KBM-7 (cell line): ENCODE data around the gene BBS9.
"Not testable (repeated sequence)": the region's sequence is repeated elsewhere in the genome, so short reads cannot be mapped to it uniquely, and the experiment has no call there.

Experiments used
- DNase-seq: peaks from one replicate; pipeline ENCODE4 v3.0.0-alpha.2; 2015
- in situ Hi-C: fragments of 300-500 bp; cut with MboI; formaldehyde crosslinking; loops from 2 replicates; pipeline ENCODE4 v1.14.3; 2020; ENCODE audit warnings: low sequenced_read_pairs, low pct_unique_long_range_greater_than_20kb, mixed read lengths

BBS9 gene

GRCh38 chr7:33458581-33458980 lies 329.2 kb downstream of the BBS9 start:
- in situ Hi-C loops = no loop called here
- no peak for DNase-seq

- DNase-seq = peak; percentile 29
- in situ Hi-C loops = no loop called here
Measured at GRCh38 chr7:33459340-33459751, 330.0 kb downstream of the BBS9 start.

- in situ Hi-C loops = no loop called here
- DNase-seq = no peak
Measured at GRCh38 chr7:33463131-33463530, 333.8 kb downstream of the BBS9 start.

- DNase-seq = no peak
- in situ Hi-C loops = no loop called here
Measured at GRCh38 chr7:33466203-33466602, 336.8 kb downstream of the BBS9 start.

- in situ Hi-C loops = no loop called here
- no peak for DNase-seq
Measured at GRCh38 chr7:33471636-33472242, 342.4 kb downstream of the BBS9 start.

GRCh38 chr7:33472348-33473025 lies 343.1 kb downstream of the BBS9 start:
- DNase-seq = no peak
- in situ Hi-C loops = no loop called here

- DNase-seq = no peak
- in situ Hi-C loops = no loop called here
Measured at GRCh38 chr7:33477719-33478480, 348.5 kb downstream of the BBS9 start.

- DNase-seq, in situ Hi-C loops: not testable (repeated sequence)
Measured at GRCh38 chr7:33484476-33484875, 355.1 kb downstream of the BBS9 start.

- in situ Hi-C loops = no loop called here
- DNase-seq = no peak
Measured at GRCh38 chr7:33485747-33486493, 356.6 kb downstream of the BBS9 start.

- no peak for DNase-seq
- in situ Hi-C loops = no loop called here
Measured at GRCh38 chr7:33486633-33487032, 357.3 kb downstream of the BBS9 start.

- in situ Hi-C loops = no loop called here
- no peak for DNase-seq
Measured at GRCh38 chr7:33487998-33488682, 358.8 kb downstream of the BBS9 start.

- no peak for DNase-seq
- in situ Hi-C loops = no loop called here
Measured at GRCh38 chr7:33494474-33494873, 365.1 kb downstream of the BBS9 start.

GRCh38 chr7:33495207-33495606 lies 365.8 kb downstream of the BBS9 start:
- in situ Hi-C loops = no loop called here
- DNase-seq = no peak

GRCh38 chr7:33497051-33497450 lies 367.7 kb downstream of the BBS9 start:
- in situ Hi-C loops = no loop called here
- DNase-seq = no peak

GRCh38 chr7:33500703-33501701 lies 371.6 kb downstream of the BBS9 start:
- in situ Hi-C loops = no loop called here
- DNase-seq = no peak

GRCh38 chr7:33503014-33503413 lies 373.6 kb downstream of the BBS9 start:
- in situ Hi-C loops = no loop called here
- DNase-seq = no peak

- in situ Hi-C loops = no loop called here
- DNase-seq = no peak
Measured at GRCh38 chr7:33503736-33504135, 374.4 kb downstream of the BBS9 start.

- in situ Hi-C loops = no loop called here
- DNase-seq = no peak
Measured at GRCh38 chr7:33504266-33504665, 374.9 kb downstream of the BBS9 start.
